ENCODE results near the gene SLCO4A1. TPM values are rescaled to one million over a fixed set of nuclear protein-coding genes. Genes with fewer than 3 reads are reported as not detected.

Gene SLCO4A1
- total and polyA plus RNA-seq, 9 of the 15 experiments (the other 6 are each of a cell fraction or from before 2014, with no cell fraction given) = 1.6 to 21.9 (median 12.8) TPM

- TF ChIP-seq CUX1 (CRISPR knock-in tag; IDR thresholded peaks at IDR 0.05) (no peak), SAFB (IDR thresholded peaks at IDR 0.05; ENCODE audit: borderline replicate concordance, low read depth, low read length) (no peak), CREB3 (tag; conservative IDR thresholded peaks at IDR 0.05; ENCODE audit: low read depth) (no peak), ZNF174 (CRISPR knock-in tag; IDR thresholded peaks at IDR 0.05) (no peak), FOXO4 (CRISPR knock-in tag; IDR thresholded peaks at IDR 0.05) (no peak)
These were observed 15.3 kb downstream of the SLCO4A1 start (continued) for GRCh38 chr20:62657589-62657942.

Measured in K562 (cell line).